GM08714 (cell line): ENCODE results near the gene PIPOX.

ENCODE experiments used
- H3K4me3 ChIP-seq: fragments of 200-500 bp; sonication (Bioruptor generic); 2 replicates; pipeline ENCODE4 v1.5.1; 2014; ENCODE audit warnings: mild to moderate bottlenecking, low read length, inconsistent platforms
- ZNF274 ChIP-seq: IDR thresholded peaks from 2 replicates; pipeline ENCODE4 v1.6.1; 2012; ENCODE audit warnings: mild to moderate bottlenecking, low read depth, low read length

The PIPOX gene

DNA sequence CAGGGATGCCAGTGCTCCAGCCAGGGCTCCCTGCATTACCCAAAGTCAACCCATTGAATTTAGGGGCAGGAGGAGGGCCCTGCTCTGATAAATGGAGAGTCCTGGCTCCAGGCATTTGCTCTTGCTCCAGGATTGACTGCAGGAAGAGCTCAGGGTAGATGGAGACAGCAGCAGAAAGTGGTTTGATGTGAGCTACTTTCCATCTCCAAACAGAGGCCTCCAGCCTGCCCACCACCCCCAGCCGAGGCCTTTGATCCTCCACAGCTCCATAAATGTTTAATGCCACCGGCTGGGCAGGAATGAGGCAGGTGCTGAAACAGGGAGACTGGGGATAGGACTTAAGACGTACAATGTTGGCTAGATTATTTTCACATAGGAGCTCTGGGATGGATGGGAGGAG lies 32.8 kb upstream of the PIPOX start:
- no peak overlapping the region for H3K4me3 ChIP-seq
- TF ChIP-seq ZNF274: no peak

DNA sequence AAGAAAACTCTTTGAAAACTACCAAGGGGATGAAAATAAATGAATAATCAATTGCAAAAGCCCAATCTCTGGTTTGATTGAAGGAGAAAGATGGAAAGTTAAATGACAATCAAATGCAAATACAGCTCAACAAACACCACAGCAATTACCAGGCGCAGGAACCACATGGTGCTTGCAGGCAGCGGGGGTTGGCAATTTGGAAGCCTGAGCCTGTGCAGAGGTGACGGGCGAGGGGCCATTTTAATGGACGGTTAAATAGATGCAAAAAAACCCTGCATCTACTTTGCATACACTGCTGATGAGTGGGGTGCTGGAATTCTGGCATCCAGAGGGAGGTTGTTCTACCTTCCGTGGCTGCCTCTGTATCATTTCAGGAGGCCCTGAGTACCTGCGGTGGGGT lies 32.4 kb upstream of the PIPOX start:
- no peak for TF ChIP-seq ZNF274
- no peak overlapping the region for H3K4me3 ChIP-seq

DNA sequence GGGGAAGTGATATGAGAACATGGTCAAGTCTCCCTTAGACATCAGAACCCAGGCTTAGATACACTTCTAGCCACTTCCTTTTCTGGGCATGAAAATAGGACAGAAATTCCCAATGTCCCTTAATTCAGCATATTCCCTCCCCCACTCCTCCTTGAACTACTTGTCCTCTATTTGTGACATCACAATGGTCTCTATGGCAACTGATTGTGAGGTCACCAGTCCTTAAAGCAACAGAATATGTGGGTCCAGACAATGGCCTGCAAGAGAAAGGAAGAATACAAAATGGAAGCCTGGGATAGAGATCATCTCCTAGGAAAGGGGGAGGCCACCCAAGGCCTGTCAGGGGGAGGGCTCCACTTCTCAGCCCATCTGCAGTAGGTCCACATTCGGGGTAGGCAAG lies 30.4 kb upstream of the PIPOX start:
- TF ChIP-seq ZNF274: no peak
- no peak overlapping the region for H3K4me3 ChIP-seq

DNA sequence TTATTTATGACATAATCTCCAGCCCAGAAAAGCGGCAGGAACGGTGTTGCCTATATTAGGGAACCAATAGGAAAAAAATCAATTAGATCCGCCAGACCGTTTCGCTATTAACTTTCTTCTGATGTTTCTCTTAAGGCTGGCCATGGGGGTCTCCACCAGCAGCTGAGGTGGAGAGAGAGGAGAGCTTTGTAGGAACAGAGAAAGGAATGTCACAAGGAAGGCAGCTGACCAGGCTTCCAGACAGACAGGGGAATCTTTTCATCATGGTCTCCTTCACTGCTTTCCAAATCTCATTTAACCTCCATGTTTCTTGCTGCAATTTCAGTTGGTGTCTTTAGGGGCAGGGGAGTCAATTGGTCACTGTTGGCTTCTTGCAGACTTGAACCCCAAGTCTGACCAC lies 28.2 kb upstream of the PIPOX start:
- no peak overlapping the region for H3K4me3 ChIP-seq
- TF ChIP-seq ZNF274: no peak

DNA sequence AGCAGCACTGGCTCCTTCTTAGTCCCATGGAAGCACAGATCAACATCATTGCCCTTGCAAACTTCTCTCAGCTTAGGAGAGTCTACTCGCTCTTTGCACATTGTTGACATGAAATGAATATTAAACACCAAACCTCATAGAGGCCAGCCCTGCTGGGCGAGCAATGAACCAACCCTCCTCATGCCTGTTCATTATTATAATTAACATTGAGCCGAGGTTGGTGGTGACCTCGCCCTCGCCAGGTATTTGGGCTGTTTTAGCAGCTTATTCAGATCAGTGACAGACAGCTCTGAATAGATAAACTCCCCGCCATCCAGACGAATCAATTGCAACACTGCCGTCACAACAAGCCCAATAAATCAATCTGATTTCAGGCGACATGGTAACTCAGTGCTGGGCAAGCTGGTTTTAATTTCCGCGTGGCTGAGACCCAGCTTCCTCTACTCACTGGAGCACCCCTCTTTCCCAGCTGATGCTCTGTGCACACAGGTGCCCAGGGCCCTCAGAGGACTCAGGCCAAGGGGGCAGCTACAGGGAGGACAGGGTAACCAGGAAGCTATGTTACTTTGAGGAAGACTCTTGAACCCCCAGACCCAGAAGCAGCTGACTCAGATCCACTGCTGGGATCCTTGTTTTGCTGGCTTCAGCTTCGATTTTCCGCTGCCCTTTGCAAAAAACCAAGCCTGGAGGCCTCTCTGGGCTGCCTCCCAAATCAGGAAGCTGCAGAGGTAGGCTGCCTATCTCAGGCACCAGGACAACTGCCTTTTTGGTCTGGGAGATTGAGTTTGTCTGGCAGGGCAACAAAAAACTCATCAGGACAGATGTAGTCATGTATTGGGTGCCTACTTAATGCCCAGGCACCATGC lies 26.4 kb upstream of the PIPOX start:
- TF ChIP-seq ZNF274: no peak

DNA sequence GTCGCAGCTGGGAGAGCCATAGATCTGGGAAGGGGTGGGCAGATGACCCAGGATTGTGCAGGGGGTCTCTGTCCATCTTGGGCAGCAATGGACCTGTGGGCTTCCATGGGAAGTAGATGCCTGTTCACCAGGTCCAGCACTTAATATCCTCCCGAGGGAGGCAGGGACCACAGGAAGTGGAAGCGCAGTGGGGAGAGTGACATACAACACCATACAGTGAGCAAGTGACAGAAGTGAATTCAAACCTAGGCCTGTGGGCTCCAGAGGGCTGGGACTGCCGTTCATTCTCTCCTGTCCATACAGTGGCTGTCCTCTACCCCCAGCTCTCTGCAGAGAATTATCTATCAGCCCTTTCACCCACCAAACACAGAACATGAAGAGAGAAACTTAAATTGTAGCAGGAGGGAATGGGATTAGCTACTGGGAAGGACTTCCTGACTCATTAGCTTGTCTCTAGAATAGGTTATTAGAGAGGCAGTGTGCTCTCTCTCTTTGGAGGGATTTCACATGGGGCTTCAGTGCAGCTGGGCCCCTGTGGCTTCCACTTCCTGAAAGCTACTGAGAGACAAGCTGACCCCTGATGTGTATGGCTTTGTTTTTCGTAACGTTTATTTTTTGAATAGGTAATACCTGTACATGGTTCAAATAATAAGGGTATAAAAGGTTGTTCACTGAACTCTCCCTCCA lies 24.0 kb upstream of the PIPOX start:
- no peak for TF ChIP-seq ZNF274
- no peak overlapping the region for H3K4me3 ChIP-seq

More for the DNA sequence above, 26.4 kb upstream of the PIPOX start:
- H3K4me3 ChIP-seq: no peak overlapping the region

DNA sequence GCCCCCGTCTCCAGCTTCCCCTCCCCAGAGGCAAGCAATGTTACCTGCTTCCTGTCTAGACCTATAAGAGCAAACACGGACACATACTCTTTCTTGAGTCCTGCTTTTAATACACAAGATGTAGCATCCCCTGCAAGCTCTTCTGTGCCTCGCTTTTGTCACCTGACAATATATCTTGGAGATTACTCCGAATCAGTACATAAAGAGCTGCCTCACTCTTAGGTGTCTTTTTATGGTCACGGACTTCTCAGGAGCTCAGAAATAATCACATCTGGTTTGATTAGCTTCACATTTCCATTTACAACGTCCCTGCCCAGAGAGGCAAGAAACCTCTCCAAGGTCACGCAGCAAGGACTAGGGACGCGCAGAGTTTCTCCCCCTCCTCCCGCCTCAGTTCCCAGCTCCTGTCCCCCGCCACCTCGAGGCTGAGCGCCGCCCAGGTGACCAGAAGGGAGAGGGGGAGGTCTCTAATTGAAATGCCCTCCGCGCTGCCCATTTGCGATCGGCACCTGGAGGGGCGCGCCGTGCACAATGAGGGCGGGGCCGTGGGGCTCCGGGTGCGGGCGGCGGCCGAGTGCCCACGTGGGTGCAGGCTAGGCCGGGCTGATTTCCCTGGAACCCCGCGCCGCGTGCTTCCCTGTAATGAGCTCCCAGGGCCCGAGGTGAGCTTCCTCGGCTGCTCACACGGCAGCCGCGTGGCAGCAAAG lies 23.3 kb upstream of the PIPOX start:
- H3K4me3 ChIP-seq: no peak overlapping the region
- TF ChIP-seq ZNF274: no peak

DNA sequence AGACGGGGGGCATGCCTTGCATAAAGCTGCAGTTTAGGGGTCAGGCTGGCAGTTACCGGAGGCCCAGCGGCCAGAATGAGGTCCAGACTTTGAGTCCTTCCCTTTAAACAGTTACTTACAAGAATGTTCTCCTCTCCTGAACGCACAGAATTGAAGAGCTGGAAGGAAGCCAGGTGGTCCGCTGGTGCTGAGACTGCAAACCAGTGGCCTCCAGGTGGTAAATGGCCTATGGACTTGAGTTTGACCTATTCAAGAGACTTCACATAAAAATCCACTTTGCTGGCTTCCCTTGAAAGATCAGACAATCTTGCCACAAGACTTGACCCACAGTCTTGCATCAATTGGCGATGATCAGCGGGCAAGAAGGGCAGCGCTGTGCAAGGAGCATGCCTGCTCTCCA lies 22.4 kb upstream of the PIPOX start:
- no peak overlapping the region for H3K4me3 ChIP-seq
- no peak for TF ChIP-seq ZNF274

DNA sequence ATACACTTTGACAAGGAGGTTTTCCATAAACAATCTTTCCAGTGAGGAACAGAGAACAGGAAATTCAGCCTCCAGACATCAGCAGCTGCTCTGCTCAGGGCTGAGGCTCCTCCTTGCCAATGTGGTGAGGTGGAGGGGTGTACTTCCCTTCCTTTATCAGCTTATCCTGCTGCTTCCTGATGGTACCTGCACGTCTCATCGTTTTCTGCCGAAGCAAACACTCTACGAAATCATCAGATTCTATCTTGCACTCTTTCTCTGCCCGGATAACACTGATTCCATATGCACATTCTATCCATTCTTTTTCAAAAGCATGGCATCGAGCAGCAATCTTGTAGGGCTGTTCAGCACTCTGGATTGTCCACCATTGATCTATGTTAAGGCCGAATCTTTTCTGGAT lies 21.7 kb upstream of the PIPOX start:
- TF ChIP-seq ZNF274: no peak
- no peak overlapping the region for H3K4me3 ChIP-seq

DNA sequence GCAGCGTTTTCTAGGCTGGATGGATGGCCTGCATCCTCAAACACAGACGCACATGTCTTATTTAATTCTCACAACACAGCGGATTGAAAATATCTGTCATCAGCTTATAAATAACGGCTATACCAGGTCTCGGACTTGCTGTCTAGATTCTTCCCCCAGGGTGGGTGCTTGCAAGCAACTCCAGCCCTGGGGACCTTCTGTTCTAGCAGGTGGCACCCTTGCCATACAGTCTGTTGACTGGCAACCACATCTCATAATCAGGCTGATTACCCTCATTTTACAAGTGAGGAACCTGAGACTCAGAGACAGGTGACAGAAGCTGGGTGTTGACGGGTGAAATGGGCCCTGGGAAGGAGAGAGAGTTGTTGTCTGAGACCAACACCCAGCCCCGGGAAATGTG lies 20.9 kb upstream of the PIPOX start:
- H3K4me3 ChIP-seq: no peak overlapping the region
- TF ChIP-seq ZNF274: no peak

DNA sequence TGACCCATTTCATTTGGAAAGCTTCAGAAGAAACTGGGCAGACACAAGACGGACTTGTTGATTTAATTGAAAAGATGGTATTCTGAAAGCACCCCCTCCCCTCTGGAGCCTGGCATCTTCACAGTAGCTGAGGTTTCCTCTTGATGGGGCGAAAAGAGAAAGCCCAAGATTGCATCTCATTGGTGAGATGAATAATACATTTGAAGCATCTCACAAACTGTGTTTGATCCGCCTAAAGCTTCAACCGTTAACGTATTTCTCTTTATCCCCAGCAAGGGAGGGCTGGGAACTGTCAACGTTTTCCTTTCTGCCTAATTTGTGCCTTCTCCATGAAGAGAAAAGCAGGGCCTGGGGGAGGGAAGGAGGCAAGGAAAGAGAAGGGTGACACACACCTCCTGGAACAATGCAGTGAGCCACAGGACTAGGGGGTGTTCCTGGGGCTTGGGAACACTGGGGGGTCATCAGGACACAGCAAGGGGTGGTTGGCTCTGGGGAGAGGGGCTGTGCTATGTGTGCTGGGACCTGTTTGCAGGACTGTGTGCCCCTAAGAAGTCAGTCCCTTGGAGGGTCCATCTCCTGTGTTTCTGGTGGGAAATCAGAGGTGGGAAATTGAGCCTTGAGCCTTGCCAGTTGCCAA lies 18.5 kb upstream of the PIPOX start:
- no peak overlapping the region for H3K4me3 ChIP-seq
- no peak for TF ChIP-seq ZNF274

DNA sequence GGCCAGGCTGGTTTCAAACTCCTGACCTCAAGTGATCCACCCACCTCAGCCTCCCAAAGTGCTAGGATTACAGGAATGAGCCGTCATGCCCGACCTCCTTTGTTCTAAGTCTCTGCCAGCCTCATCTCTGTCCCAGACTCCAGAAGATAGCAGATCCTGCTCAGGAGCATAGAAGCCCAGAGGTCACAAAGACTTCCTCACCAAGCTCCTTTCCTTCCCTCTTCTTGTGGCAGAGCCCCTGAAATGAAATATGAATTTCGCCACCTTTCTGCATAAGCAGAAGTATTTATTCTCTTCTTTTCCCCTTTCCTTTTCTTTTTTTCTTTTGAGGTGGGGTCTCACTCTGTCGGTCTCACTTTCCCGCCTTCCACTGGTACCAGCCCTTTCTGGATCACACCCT lies 11.5 kb upstream of the PIPOX start:
- no peak for TF ChIP-seq ZNF274
- H3K4me3 ChIP-seq: no peak overlapping the region

DNA sequence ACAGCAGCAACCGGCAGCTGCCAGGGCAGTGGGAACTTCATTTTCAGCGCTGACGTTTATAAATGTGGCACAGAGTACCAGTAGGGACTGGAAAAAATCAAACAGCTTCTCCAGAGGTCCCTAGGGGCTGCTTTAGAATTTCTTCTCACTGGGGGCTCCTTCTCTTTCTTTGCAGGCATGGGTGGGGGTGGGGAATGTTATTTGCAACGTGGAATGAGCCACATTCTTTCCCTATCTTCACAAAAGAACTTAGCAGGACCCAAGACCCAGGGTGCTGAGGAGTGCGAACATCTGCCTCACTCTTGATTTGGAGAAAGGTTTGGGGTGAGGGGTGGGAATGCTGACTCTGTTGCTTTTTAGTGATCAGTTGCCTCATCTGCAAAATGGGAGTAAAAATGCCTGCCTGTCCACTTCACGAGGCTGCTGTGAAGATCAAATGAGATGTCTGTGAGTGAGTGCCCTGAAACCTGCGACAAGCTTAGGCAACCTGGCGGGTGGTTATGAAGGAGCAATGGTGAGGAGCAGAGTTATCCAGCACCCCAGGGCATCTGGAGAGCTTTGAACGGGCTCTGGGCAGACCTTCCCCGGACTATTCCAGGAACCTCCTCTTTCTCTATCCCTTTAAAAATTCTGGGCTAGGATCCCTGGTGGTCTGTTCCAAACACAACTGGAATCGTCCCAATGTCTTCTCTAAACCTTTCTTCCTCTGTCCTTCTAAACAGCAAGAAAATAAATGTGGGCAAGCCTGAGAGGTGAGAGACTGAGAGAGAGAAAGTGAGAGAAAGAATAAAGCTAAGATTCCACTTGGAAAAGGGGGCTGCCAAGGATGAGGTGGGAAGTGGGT lies 10.7 kb upstream of the PIPOX start:
- no peak overlapping the region for H3K4me3 ChIP-seq
- TF ChIP-seq ZNF274: no peak

DNA sequence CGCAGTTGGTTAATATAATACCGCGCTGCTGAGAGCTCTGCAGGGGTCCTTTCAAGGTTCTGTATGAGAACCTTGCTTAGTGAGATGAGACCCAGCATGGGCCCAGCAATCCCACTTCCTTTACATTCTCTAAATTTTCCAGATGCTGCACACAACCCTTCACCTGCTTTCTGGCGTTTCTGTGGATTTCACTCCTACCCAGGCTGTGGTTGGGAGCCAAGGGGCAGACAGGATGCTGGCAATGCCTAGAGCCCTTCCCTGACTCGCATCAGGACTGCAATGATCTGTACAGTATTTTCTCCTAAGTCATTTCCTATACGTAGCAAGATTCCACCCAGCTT lies 10.1 kb upstream of the PIPOX start:
- no peak overlapping the region for H3K4me3 ChIP-seq
- TF ChIP-seq ZNF274: no peak

DNA sequence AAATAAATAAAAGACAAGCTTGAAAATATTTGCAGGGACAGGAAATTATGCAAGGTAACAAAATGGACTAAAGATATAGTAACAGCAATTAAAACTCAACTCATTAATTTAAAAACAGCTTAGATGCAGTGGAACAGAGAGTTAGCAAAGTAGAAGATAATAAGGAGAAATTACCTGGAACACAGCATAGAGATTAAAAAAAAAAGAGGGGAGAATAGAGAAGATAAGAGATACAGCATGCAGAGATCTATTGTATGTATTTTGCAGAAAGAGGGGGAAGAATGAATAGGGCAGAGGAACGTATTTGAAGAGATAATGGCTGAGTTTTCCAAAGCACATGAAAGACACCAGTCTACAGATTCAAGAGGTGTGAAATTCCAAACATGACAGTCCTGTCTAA lies 8.4 kb upstream of the PIPOX start:
- no peak for TF ChIP-seq ZNF274
- H3K4me3 ChIP-seq: no peak overlapping the region
